Kidney tubule cell (primary cell): ENCODE measurements around the gene ATP6V1F.
A peak's percentile ranks its signal among the peaks of the same experiment; 100 is the strongest.

Source experiments
- DNase-seq: peaks from one replicate; pipeline ENCODE4 v3.0.0-alpha.2; 2018; ENCODE audit warnings: low spot score

The ATP6V1F gene

DNA sequence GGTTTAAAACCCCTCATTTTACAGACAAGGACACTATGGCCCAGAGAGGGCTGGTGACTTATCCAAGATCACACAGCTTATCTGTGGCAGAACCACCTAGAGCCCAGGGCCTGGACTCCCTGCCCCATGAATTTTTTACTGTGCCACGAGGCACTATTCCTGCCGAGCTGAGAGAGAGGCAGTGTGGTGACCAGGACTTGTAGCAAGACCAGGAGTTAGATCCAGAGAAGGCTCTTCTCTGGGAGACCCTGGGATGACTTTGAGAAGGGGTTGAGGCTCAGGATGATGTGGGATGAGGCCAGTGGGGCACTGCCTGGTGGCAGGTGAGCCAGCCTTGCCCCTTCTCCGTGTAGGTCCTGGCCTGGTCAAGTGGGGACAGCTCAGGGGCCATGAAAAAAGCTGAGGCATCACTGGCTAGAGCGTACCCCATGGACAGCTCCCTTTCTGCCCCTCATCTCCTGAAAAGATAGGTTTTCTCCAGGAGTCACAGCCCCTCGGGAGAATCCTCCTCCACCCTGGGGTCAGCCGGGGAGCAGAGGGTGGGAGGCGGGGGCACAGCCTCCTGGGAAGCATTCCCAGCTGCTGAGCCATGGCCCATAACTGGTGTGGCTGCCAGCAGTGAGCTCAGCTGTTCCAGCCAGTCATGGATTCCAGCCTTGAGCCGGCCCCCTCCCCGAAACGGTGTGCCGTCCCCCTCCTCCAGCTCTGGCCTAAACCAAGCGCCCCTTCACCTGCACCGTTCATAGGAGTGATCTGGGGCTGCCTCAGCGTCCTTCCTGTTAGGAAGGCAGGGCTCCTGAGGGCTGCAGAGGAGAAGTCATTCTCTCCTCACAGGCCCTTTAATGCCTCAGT, 26.6 kb upstream of the ATP6V1F start:
- no peak for DNase-seq

DNA sequence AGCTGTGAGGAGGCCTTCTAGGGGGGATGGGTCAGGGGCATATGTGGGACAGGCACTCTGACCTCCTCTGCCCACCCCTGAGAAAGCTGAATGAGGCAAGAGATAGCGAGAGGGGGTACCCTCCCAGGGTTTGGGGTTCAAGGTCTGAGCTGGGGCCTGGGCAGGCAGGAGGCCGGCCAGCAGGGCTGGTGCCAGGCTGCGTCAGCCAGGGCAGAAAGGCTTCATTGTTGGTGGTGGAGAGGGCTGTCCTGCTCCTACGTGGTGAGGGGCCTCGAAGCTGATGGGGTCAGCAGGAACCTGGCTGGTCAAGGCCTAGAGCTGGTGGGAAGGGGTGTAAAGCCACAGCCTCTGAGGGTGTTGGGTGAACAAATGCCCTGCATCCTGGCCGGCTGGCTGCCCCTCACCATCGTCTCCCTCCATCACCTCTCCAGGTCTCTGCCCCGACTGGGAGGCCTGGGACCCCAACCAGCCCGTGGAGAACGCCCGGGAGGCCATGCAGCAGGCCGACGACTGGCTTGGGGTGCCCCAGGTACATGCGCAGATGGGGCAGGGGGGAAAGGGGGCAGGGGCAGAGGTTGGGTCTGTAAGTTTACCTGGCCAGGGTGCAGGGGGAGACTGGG, 25.8 kb upstream of the ATP6V1F start:
- no peak for DNase-seq

DNA sequence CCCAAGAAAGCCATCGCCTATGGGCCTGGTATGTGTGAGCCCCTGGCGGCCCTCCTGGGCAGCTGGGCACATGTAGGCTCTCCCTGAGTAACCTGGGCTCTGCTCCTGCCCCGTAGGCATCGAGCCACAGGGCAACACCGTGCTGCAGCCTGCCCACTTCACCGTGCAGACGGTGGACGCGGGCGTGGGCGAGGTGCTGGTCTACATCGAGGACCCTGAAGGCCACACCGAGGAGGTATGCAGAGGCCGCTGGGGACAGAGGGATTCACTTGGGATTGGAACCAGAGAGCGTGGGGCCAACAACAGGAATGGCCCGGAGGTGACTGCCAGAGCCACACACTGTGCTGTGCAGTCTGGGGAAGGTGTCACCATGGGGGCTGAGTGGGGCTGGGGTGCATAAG, 25.1 kb upstream of the ATP6V1F start:
- DNase-seq: no peak

DNA sequence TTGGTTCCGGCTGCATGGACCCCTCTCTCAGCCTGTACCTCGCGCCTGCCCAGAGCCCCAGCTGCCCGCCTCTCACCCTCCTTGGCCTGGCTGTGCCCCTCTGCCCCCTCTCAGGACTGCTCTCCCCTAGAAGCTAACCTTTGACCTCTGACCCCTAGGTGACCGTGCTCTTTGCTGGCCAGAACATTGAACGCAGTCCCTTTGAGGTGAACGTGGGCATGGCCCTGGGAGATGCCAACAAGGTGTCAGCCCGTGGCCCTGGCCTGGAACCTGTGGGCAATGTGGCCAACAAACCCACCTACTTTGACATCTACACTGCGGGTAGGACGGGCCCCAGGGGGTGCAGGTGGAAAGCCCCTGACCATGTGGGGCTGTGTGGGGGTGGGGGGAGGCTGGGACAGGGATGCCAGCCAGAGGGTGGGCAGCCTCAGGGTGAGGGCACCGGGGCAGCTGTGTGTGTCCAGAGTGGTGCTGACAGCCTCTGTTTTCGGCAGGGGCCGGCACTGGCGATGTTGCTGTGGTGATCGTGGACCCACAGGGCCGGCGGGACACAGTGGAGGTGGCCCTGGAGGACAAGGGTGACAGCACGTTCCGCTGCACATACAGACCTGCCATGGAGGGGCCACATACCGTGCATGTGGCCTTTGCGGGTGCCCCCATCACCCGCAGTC, 24.4 kb upstream of the ATP6V1F start:
- DNase-seq: no peak

DNA sequence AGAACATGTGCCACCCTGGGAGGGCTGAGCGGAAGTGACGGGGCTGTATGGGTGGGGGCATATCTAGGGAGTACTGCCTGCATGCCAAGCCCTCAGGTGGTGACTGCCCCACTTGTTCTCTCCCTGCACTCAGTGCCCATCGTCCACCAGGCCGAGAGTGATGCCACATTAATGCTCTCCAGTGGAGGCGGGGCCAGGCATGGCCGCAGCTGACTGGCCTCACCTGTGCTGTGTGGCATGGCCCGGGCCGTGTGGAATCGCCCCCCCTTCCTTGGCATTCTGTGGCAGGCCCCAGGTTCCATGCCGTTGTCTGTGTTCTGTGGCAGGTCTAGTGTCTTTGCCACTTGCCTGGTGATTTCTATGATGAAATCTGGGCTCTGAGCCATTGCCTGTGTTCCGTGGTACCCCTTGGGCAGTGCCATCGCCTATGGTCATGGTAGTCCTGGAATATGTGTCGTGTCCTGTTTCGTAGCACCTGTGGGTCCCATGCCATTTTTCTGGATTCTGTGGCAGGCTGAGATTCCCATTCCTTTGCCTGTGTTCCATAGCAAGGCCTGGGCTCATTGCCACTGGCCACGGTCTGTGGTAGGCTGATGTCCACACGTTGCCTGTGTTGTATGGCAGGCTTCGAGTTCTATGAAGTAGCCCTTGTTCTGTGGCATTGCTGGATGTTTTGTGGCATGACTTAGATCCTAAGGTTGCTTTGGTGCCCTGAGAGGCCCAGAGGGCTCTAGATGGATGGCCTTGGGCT, 23.5 kb upstream of the ATP6V1F start:
- no peak for DNase-seq

DNA sequence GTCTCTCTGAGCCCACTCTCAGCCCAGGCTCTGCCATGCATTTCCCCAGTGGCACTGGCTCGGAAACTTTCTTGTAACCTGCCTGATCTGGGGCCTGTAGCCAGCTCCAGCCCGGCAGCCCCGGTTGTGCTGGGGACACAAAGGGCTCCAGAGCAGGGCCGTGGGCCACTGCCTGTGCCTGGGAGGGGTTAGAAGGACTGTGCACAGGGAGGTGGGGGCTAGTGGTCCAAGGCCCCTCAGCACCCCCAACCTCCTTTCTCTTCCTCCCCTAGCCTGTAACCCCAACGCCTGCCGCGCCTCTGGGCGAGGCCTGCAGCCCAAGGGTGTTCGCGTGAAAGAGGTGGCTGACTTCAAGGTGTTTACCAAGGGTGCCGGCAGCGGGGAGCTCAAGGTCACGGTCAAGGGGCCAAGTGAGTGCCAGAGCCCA, 22.9 kb upstream of the ATP6V1F start:
- DNase-seq: no peak

DNA sequence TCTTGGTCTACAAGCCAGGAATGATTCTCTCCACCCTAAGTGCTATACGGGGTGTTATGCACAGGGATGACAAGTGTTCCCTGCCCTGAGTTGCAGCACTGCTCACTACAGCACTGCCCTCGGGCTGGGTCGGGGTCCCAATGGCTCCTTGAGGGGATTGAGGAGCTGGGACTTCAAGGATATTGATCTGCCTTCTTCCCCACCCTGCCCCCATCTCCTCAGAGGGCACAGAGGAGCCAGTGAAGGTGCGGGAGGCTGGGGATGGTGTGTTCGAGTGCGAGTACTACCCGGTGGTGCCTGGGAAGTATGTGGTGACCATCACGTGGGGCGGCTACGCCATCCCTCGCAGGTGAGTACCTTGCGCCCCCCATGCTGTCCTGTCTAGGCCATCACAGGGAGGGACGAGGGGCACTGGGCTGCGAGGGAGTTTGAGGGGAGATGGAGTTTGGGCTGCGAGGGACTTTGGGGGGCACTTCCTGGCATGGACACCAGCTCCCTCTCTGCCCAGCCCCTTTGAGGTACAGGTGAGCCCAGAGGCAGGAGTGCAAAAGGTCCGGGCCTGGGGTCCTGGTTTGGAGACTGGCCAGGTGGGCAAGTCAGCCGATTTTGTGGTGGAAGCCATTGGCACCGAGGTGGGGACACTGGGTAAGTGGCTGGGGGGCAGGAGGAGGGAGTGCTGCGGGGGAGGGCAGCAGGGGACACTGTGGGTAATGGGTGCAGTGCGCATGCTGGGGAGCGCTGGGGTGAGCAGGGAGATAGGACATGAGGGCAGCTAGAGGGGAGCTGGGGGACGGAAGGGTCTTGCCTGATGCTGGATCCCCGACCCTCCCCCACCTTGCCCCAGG, 22.1 kb upstream of the ATP6V1F start:
- DNase-seq: no peak

DNA sequence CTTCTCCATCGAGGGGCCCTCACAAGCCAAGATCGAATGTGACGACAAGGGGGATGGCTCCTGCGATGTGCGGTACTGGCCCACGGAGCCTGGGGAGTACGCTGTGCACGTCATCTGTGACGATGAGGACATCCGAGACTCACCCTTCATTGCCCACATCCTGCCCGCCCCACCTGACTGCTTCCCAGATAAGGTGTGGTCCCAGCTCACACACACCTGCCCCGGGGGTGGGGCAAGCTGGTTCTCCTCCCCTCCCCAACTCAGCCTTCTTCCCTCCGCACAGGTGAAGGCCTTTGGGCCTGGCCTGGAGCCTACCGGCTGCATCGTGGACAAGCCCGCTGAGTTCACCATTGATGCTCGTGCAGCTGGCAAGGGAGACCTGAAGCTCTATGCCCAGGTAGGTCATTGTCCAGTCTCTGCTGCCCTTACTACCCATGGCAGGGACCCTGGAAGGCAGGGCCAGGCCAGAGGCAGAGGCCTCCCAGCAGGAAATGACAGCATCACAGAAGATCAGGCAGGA, 21.4 kb upstream of the ATP6V1F start:
- DNase-seq: no peak

DNA sequence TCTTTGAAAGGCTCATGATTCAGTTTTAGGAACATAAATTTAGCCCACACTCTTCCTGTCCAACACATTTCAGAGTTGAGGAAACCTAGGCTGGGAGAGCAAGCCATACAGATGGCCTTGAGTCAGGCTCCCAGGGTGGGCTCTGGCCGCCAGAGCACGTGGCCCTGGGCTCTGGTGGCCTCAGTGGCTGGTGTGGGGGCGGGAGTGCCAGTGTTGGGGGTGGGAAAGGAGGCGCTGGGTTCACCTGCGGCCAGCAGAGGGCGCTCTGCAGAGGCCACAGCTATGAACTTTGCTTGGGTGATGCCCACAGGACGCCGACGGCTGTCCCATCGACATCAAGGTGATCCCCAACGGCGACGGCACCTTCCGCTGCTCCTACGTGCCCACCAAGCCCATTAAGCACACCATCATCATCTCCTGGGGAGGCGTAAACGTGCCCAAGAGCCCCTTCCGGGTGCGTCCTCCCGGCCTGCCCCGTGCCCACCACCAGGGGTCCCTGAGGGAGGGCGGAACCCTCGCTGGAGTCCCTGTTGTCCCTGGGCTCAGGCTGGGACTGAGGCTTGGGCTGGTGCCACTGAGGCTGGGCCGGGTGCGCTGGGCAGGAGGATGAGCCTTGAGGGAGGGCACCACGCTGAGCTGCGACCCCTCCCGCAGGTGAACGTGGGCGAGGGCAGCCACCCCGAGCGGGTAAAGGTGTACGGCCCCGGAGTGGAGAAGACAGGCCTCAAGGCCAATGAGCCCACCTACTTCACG, 20.6 kb upstream of the ATP6V1F start:
- peak; percentile 33 for DNase-seq

DNA sequence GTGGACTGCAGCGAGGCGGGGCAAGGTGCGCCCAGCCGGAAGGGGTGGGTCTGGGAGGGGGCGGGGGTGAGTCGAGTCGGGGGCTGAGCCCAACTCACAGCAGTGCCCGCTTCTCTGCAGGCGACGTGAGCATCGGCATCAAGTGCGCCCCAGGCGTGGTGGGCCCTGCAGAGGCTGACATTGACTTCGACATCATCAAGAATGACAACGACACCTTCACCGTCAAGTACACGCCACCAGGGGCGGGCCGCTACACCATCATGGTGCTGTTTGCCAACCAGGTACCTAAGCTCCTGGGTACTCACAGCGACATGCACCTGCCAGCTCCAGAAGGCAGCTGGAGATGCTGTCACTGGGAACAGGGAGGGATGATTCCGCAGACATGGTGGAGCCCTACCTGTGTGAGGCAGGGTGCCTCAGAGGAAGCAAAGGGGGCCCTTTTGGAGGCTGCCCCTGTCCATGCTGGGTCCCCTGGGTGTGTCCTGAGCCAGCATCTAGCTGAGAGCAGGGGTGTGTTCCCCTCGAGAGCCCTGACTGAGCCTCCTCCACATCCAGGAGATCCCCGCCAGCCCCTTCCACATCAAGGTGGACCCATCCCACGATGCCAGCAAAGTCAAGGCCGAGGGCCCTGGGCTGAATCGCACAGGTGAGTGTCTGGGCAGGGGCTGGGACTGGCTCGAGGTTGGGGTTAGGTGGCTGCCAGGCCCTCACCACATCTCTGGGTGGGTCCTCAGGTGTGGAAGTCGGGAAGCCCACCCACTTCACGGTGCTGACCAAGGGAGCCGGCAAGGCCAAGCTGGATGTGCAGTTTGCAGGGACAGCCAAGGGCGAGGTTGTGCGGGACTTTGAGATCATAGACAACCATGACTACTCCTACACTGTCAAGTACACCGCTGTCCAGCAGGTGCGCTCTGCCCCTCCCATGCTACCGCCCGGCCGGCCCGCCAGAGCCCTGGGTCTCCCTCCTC, 19.7 kb upstream of the ATP6V1F start:
- no peak for DNase-seq

DNA sequence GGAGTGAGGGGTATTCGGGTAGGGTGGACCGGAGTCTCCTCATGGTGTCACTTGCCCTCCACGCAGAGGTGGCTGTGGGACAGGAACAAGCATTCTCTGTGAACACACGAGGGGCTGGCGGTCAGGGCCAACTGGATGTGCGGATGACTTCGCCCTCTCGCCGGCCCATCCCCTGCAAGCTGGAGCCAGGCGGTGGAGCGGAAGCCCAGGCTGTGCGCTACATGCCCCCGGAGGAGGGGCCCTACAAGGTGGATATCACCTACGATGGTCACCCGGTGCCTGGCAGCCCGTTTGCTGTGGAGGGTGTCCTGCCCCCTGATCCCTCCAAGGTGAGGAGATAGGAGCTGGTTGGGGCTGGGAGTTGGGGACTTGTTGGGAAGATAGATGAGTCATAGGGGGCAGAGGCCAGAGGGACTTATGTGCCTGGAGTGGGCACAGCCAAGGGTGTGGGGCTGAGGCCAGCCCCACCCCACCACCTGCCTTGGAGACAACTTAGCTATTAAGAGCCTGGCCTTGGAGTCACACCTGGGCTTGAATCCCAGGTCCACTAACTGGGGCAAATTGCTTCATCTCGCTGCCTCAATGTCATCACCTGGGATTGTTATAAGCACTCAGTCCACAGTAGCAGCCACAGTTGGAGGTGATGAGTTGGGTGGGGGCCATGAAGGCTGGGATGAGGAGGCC, 18.6 kb upstream of the ATP6V1F start:
- DNase-seq: no peak

DNA sequence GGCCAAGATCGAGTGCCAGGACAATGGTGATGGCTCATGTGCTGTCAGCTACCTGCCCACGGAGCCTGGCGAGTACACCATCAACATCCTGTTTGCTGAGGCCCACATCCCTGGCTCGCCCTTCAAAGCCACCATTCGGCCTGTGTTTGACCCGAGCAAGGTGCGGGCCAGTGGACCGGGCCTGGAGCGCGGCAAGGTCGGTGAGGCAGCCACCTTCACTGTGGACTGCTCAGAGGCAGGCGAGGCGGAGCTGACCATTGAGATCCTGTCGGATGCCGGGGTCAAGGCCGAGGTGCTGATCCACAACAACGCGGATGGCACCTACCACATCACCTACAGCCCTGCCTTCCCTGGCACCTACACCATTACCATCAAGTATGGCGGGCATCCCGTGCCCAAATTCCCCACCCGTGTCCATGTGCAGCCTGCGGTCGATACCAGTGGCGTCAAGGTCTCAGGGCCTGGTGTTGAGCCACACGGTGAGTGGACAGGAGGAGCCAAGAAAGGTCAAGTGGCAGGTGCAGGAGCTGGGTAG, 17.8 kb upstream of the ATP6V1F start:
- no peak for DNase-seq

DNA sequence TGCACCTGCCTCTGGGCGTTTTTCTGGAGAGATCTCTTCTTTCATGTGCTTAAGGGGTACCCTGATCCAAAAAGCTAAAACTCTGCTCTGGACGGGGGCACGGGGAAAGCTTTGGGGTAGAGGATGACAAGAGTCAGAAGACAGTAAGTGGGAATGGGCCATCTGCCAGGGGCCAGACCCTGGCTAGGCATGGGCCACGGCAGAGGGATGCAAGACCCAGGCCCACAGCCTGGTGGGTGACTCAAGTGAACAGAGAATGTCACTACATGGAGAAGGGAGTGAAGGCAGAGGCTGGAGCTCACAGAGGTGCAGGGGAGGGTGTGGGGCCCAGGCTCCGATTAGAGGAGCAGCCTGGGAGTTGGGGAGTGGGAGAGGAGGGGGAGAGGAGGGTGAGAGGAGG, 17.2 kb upstream of the ATP6V1F start:
- no peak for DNase-seq

DNA sequence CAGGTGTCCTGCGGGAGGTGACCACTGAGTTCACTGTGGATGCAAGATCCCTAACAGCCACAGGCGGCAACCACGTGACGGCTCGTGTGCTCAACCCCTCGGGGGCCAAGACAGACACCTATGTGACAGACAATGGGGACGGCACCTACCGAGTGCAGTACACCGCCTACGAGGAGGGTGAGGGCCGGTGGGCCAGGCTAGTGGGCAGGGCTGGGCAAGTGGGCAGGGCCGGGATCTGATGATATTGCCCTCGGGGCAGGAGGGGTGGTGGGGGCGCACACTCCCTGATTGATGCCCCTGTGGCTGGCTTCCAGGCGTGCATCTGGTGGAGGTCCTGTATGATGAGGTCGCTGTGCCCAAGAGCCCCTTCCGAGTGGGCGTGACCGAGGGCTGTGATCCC, 16.7 kb upstream of the ATP6V1F start:
- DNase-seq: no peak

DNA sequence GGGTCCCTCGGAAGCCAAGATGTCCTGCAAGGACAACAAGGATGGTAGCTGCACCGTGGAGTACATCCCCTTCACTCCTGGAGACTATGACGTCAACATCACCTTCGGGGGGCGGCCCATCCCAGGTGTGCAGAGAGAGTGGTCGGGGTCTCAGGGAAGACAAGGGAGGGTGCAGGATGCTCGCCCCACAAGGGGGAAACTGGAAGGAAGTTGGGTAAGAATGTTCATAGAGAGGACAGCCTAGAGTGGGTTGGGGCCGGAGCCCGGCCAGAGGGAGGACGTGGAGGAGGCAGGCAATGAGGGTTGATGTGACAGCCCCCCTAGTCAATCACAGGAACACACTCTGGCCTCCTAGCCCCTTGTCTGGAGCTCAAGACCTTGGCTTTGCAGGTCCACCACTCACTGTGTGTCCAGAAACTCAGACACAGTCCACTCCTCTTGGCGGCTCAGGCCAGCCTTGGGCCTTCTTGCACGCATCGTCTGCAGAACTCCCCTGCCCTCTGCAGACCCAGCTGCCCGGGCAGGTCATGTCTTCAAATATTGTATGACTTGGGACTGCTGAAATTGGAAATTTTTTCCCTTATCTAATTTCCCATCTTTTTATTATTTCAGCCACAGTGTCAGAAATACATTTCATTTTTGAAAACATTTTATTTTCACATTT, 15.7 kb upstream of the ATP6V1F start:
- no peak for DNase-seq

DNA sequence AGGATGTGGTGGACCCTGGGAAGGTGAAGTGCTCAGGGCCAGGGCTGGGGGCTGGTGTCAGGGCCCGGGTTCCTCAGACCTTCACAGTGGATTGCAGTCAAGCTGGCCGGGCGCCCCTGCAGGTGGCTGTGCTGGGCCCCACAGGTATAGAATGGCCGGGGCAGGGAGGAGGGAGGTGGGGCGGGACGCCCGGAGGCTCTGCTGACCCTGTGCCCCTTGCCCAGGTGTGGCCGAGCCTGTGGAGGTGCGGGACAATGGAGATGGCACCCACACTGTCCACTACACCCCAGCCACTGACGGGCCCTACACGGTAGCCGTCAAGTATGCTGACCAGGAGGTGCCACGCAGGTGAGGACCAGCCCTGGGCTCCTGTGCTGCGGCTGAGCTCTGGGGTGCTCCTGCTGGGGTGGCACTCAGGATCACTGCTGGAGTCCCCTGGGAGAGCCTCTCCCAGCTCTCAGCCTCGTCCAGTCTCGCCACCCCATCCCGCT, 14.9 kb upstream of the ATP6V1F start:
- no peak for DNase-seq

DNA sequence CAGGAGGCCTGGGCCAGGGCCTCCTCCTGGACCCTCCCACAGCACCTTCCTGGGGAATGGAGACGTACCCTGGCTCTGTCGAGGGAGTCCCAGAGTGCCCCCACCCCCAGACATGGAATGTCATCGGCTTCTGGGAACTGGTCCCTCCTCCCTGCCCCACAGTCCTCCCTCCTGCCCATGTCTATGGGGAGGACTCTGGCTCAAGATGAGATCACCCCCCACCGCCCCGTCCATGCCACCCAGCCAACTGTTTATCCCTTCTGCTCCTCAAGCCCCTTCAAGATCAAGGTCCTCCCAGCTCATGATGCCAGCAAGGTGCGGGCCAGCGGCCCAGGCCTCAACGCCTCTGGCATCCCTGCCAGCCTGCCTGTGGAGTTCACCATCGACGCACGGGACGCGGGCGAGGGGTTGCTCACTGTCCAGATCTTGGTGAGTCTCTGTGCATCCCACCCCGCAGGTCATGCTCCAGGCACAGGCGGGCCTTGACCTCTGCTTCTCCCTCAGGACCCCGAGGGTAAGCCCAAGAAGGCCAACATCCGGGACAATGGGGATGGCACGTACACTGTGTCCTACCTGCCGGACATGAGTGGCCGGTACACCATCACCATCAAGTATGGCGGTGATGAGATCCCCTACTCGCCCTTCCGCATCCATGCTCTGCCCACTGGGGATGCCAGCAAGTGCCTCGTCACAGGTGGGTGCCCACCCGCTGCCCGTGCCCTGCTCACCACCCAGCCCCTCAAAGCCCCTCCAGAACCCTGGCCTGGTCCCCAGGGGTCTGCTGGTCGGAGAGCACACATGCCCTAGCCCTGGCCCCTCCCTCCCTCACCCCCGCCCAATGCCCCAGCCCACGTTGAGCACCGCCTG, 14.1 kb upstream of the ATP6V1F start:
- DNase-seq: no peak
